ENCODE measurements around the gene RIPK1. TPM values are rescaled to one million over a fixed set of nuclear protein-coding genes. Genes with fewer than 3 reads are reported as not detected.

RIPK1 gene
- total and polyA plus RNA-seq, 9 of the 15 experiments (the other 6 are each of a cell fraction or from before 2014, with no cell fraction given), result 3.8 to 24.9 (median 17.7) TPM

- peak; percentile 27; the same call in 1 of the 2 replicates for TF ChIP-seq ARID3A (IDR thresholded peaks at IDR 0.05; ENCODE audit: borderline replicate concordance, low read depth, low read length)
- TF ChIP-seq, protein P1, sequence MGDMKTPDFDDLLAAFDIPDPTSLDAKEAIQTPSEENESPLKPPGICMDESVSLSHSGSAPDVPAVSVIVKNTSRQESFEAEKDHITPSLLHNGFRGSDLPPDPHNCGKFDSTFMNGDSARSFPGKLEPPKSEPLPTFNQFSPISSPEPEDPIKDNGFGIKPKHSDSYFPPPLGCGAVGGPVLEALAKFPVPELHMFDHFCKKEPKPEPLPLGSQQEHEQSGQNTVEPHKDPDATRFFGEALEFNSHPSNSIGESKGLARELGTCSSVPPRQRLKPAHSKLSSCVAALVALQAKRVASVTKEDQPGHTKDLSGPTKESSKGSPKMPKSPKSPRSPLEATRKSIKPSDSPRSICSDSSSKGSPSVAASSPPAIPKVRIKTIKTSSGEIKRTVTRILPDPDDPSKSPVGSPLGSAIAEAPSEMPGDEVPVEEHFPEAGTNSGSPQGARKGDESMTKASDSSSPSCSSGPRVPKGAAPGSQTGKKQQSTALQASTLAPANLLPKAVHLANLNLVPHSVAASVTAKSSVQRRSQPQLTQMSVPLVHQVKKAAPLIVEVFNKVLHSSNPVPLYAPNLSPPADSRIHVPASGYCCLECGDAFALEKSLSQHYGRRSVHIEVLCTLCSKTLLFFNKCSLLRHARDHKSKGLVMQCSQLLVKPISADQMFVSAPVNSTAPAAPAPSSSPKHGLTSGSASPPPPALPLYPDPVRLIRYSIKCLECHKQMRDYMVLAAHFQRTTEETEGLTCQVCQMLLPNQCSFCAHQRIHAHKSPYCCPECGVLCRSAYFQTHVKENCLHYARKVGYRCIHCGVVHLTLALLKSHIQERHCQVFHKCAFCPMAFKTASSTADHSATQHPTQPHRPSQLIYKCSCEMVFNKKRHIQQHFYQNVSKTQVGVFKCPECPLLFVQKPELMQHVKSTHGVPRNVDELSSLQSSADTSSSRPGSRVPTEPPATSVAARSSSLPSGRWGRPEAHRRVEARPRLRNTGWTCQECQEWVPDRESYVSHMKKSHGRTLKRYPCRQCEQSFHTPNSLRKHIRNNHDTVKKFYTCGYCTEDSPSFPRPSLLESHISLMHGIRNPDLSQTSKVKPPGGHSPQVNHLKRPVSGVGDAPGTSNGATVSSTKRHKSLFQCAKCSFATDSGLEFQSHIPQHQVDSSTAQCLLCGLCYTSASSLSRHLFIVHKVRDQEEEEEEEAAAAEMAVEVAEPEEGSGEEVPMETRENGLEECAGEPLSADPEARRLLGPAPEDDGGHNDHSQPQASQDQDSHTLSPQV (IDR thresholded peaks at IDR 0.05), result peak; percentile 16; the same call in 1 of the 2 replicates
Measured at GRCh38 chr6:3053231-3053508, 15.1 kb upstream of the RIPK1 start (continued).
